RWPE2 (cell line): ENCODE results near the gene ELFN2.

Source experiments
- ATAC-seq: fragments of 200-7000 bp; cut with Tn5 transposase; 3 replicates; pipeline ENCODE4 v1.9.1; 2021; ENCODE audit warnings: low read depth
- DNase-seq: peaks from one replicate; pipeline ENCODE4 v3.0.0-alpha.2; 2020; ENCODE audit warnings: low spot score
- H3K27ac ChIP-seq: fragments of 450-650 bp; 2 replicates; pipeline ENCODE4 v1.5.1; 2017; ENCODE audit warnings: mild to moderate bottlenecking; ENCODE audit not compliant: poor library complexity, severe bottlenecking
- H3K27me3 ChIP-seq: fragments of 250-450 bp; sonication (Bioruptor Pico); 2 replicates; pipeline ENCODE4 v1.5.1; 2021; ENCODE audit warnings: mild to moderate bottlenecking, moderate library complexity; ENCODE audit not compliant: insufficient read depth, poor library complexity, severe bottlenecking
- H3K36me3 ChIP-seq: fragments of 250-450 bp; sonication (Bioruptor Pico); 2 replicates; pipeline ENCODE4 v1.5.1; 2020; ENCODE audit warnings: low read depth, mild to moderate bottlenecking, moderate library complexity
- H3K4me1 ChIP-seq: fragments of 250-450 bp; sonication (Bioruptor Pico); 2 replicates; pipeline ENCODE4 v1.5.1; 2021; ENCODE audit warnings: mild to moderate bottlenecking, moderate library complexity; ENCODE audit not compliant: insufficient read depth, poor library complexity, severe bottlenecking
- H3K4me3 ChIP-seq: fragments of 250-450 bp; sonication (Bioruptor Pico); 2 replicates; pipeline ENCODE4 v1.5.1; 2021; ENCODE audit warnings: mild to moderate bottlenecking, moderate library complexity; ENCODE audit not compliant: severe bottlenecking
- H3K9me3 ChIP-seq: fragments of 250-450 bp; sonication (Bioruptor Pico); 2 replicates; pipeline ENCODE4 v1.5.1; 2021; ENCODE audit warnings: mild to moderate bottlenecking, moderate library complexity; ENCODE audit not compliant: severe bottlenecking
- TF ChIP-seq, protein P1 (sequence below): fragments of 450-650 bp; IDR thresholded peaks from one replicate; pipeline ENCODE4 v1.5.1; 2017; ENCODE audit warnings: mild to moderate bottlenecking, moderate library complexity; ENCODE audit not compliant: poor library complexity, severe bottlenecking

The ELFN2 gene

DNA sequence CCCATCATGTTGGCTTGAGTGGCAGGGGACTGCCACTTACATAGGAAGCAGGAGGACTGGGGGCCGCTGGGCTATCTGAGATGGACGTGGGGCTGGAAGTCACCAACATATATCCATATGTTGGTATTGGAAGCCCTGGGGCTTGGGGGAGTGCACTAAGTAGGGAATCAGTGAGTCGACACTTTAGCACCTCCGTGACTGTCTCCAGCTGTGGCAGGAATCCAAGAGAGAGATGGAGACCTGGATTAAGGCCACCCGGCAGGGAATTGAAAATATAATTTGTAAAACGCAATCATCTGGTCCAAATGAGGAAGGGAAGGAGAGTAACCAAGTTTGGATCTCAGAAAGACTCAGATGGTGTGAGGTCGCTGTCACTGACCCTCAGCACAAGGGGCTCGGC is 68.4 kb downstream of the ELFN2 start:
- ATAC-seq, result no peak
- TF ChIP-seq, protein P1, sequence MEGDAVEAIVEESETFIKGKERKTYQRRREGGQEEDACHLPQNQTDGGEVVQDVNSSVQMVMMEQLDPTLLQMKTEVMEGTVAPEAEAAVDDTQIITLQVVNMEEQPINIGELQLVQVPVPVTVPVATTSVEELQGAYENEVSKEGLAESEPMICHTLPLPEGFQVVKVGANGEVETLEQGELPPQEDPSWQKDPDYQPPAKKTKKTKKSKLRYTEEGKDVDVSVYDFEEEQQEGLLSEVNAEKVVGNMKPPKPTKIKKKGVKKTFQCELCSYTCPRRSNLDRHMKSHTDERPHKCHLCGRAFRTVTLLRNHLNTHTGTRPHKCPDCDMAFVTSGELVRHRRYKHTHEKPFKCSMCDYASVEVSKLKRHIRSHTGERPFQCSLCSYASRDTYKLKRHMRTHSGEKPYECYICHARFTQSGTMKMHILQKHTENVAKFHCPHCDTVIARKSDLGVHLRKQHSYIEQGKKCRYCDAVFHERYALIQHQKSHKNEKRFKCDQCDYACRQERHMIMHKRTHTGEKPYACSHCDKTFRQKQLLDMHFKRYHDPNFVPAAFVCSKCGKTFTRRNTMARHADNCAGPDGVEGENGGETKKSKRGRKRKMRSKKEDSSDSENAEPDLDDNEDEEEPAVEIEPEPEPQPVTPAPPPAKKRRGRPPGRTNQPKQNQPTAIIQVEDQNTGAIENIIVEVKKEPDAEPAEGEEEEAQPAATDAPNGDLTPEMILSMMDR, result no peak
- no peak for DNase-seq
- no peak overlapping the region for H3K27ac ChIP-seq
- no peak overlapping the region for H3K4me3 ChIP-seq
- no peaks in the 10 kb centered on the region for H3K27me3 ChIP-seq
- H3K4me1 ChIP-seq, result peaks cover 6% of the 10 kb centered on the region
- H3K36me3 ChIP-seq, result no peaks in the 10 kb centered on the region
- H3K9me3 ChIP-seq, result no peaks in the 10 kb centered on the region

- no peaks in the 10 kb centered on the region for H3K36me3 ChIP-seq
- peaks cover 11% of the 10 kb centered on the region for H3K4me1 ChIP-seq
- TF ChIP-seq, protein P1, result no peak
- DNase-seq, result no peak
- H3K27me3 ChIP-seq, result no peaks in the 10 kb centered on the region
- ATAC-seq, result no peak
- no peak overlapping the region for H3K27ac ChIP-seq
- H3K9me3 ChIP-seq, result no peaks in the 10 kb centered on the region
- no peak overlapping the region for H3K4me3 ChIP-seq
These were observed 68.9 kb downstream of the ELFN2 start for GRCh38 chr22:37358386-37358785.

- TF ChIP-seq, protein P1, result no peak
- Histone ChIP-seq H3K27me3 (no peaks in the 10 kb centered on the region), H3K4me3 (no peak overlapping the region), H3K9me3 (no peaks in the 10 kb centered on the region), H3K36me3 (no peaks in the 10 kb centered on the region), H3K27ac (no peak overlapping the region), H3K4me1 (peaks cover 15% of the 10 kb centered on the region)
- ATAC-seq, result no peak
- no peak for DNase-seq
These were observed 69.7 kb downstream of the ELFN2 start for GRCh38 chr22:37357446-37358075.

DNA sequence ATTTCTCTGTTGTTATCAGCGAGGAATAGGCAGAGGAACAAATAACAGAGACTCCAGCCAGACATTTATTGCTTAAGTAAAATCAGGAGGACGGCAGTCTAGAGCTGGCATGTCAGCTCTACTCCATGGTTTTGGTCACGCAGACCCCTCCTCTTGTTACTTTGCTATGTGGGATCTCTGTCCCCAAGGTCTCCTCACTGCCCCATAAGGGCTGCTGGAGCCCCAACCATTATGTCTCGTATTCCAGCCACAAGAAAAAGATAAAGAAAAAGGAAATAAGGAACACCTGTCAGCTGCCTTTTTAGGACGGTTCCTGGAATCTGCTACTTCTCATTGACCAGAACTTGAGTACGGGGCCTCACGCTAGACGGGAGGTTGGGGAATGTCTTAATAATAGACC is 70.4 kb downstream of the ELFN2 start:
- Histone ChIP-seq H3K36me3 (no peaks in the 10 kb centered on the region), H3K27ac (no peak overlapping the region), H3K27me3 (no peaks in the 10 kb centered on the region), H3K4me1 (peaks cover 15% of the 10 kb centered on the region), H3K9me3 (no peaks in the 10 kb centered on the region), H3K4me3 (no peak overlapping the region)
- DNase-seq, result no peak
- ATAC-seq, result no peak
- TF ChIP-seq, protein P1, result no peak

DNA sequence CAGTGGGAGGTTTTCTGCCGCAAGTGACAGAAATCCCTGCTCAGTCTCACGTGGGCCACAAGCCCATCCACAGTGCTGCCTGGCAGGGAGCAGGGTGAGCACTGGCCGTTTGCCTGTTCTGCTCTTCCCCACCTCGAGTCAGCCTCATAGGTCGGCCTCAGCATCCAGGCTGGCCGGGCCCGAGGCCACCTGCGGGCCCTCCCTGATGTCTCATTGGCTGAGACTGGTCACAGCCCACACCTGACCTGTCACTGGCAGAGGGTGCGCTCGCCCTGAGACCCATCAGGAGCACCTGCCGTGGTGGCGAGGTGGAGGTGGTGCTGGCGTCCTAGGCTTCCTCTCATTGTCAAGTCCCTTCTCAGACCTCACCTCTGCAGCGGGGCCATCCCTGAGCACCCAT is 72.1 kb downstream of the ELFN2 start:
- peak overlapping the region; percentile 82 for H3K27ac ChIP-seq
- TF ChIP-seq, protein P1, result no peak
- H3K4me1 ChIP-seq, result peaks cover 15% of the 10 kb centered on the region
- no peaks in the 10 kb centered on the region for H3K27me3 ChIP-seq
- H3K9me3 ChIP-seq, result no peaks in the 10 kb centered on the region
- DNase-seq, result no peak
- no peaks in the 10 kb centered on the region for H3K36me3 ChIP-seq
- H3K4me3 ChIP-seq, result no peak overlapping the region
- ATAC-seq, result no peak
